SK-N-MC (cell line): ENCODE results near the gene LRRC71.

Experiments used
- DNase-seq: peaks from one replicate; pipeline ENCODE4 v3.0.0-alpha.2; 2011; ENCODE audit warnings: low read depth, low spot score
- H3K27ac ChIP-seq: fragments of 200-600 bp; sonication (generic); 2 replicates; pipeline ENCODE4 v1.5.1; 2016; ENCODE audit warnings: mixed run types
- H3K36me3 ChIP-seq: fragments of 200-600 bp; sonication (generic); 2 replicates; pipeline ENCODE4 v1.6.1; 2017; ENCODE audit warnings: antibody characterized with exemption, low read length, mixed read lengths; ENCODE audit not compliant: insufficient read depth
- H3K4me3 ChIP-seq: fragments of 200-600 bp; sonication (generic); 2 replicates; pipeline ENCODE4 v1.5.1; 2016
- H3K9ac ChIP-seq: fragments of 200-600 bp; sonication (generic); 2 replicates; pipeline ENCODE4 v1.8.0; 2017; ENCODE audit warnings: mixed run types, mixed read lengths; ENCODE audit not compliant: insufficient read length
- H3K9me3 ChIP-seq: fragments of 200-600 bp; sonication (generic); 2 replicates; pipeline ENCODE4 v1.6.1; 2017; ENCODE audit warnings: low read depth, mild to moderate bottlenecking, antibody characterized with exemption, low read length, moderate library complexity, mixed read lengths
- EZH2 ChIP-seq: fragments of 200-600 bp; sonication (generic); IDR thresholded peaks from one replicate; pipeline ENCODE4 v1.6.1; 2017; ENCODE audit warnings: antibody characterized with exemption
- FOXP2 ChIP-seq: optimal IDR thresholded peaks from 2 replicates; pipeline ENCODE3; 2011; ENCODE audit warnings: mild to moderate bottlenecking, moderate library complexity; ENCODE audit not compliant: insufficient read depth; ENCODE audit errors: extremely low read length, control extremely low read depth
- POLR2AphosphoS5 ChIP-seq: IDR thresholded peaks from 2 replicates; pipeline ENCODE4 v1.6.1; 2012; ENCODE audit warnings: mild to moderate bottlenecking, low read depth, low read length, borderline replicate concordance

Gene LRRC71

DNA sequence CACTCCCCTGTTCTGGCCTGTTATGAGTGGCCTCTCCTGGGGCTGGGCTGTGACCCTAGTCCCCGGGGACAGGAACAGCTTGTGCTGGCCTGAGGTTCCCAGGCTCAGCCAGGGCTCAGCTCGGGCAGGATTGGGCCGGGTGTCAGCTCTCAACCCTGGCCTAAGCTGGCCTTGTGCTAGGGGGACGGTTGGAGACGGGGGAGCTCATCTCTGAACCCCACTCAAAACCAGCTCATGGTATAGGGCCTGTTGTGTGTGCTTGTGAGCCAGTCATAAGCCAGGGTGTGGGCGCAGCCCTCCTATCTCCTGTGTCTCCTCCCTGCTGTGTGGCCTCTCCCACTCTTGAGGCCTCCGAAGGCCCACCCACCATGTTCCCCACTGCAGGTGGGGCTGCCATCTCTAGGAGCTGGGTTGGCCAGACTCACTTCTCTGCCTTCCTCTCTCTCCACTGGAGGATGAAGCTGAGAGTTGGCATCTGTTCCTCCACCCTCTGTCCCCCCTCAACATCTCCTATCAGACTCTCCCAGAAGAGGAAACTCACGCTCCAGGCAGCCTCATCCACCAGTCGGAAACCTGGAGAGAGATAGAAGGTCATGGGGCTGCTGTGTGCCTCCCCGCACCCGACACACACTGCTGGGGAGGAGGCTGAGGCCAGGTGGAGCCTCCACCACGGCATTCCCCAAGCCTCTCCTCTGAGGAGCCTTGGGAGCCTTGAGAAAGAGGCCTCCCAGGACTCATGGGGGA lies 25.5 kb upstream of the LRRC71 start:
- H3K36me3 ChIP-seq = no peaks in the 10 kb centered on the region
- no peak for DNase-seq
- H3K27ac ChIP-seq = peak overlapping the region; percentile 69; the same call in 1 of the 2 replicates
- H3K4me3 ChIP-seq = no peak overlapping the region
- TF ChIP-seq POLR2AphosphoS5 (no peak), FOXP2 (no peak)
- H3K9ac ChIP-seq = no peak overlapping the region
- H3K9me3 ChIP-seq = no peaks in the 10 kb centered on the region

GRCh38 chr1:156895455-156895812 lies 25.0 kb upstream of the LRRC71 start:
- Histone ChIP-seq H3K9ac (no peak overlapping the region), H3K9me3 (no peaks in the 10 kb centered on the region), H3K36me3 (no peaks in the 10 kb centered on the region), H3K27ac (peak overlapping the region; percentile 69; the same call in 1 of the 2 replicates), H3K4me3 (no peak overlapping the region)
- DNase-seq = peak; percentile 35
- TF ChIP-seq FOXP2 (no peak), POLR2AphosphoS5 (no peak), EZH2 (no peak)

DNA sequence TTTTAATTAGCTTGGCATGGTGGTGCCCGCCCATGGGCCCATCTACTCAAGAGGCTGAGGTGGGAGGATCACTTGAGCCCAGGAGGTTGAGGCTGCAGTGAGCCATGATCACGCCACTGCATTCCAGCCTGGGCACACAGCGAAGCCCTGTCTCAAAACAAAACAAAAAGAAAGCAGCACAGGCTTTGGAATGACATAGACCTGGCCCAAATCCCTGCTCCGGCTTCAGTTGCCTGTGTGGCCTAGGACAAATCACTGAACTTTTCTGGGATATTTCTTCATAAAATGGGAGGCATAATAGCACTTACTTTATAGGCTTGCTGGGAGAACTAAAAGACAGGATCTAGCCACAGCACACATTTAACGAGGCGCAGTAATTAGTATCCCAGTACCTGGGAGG lies 24.5 kb upstream of the LRRC71 start:
- Histone ChIP-seq H3K4me3 (no peak overlapping the region), H3K9ac (no peak overlapping the region), H3K27ac (no peak overlapping the region), H3K36me3 (no peaks in the 10 kb centered on the region), H3K9me3 (no peaks in the 10 kb centered on the region)
- no peak for TF ChIP-seq EZH2
- TF ChIP-seq FOXP2 = no peak
- no peak for TF ChIP-seq POLR2AphosphoS5
- DNase-seq = no peak

DNA sequence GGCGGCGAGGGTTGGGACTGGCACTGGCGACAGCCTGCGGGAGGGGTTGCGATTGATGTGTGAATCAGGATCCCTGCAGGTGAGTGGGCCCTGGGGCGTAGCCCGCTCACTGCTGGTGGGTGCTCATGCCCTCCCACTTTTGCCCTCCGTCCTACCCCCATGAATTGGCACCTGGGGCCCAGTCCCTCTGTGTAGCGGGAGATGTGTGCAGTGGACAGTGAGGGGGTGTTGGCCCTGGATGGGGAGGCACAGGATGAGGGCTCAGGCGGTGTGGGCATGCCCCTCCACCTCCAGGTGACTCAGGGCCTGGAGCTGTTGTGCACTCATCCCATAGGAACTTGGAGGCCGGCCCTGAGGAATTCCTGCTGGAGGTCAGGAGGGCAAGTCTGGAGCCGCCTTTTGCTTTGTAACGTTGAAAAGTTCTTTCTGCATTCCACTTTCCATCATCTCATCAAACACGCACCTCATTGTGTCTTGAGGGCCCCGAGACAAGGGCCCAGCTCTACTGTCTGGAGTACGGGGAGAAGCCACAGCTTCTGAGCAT lies 23.9 kb upstream of the LRRC71 start:
- Histone ChIP-seq H3K27ac (no peak overlapping the region), H3K4me3 (no peak overlapping the region), H3K9ac (no peak overlapping the region), H3K9me3 (no peaks in the 10 kb centered on the region), H3K36me3 (no peaks in the 10 kb centered on the region)
- DNase-seq = no peak
- no peak for TF ChIP-seq FOXP2
- no peak for TF ChIP-seq POLR2AphosphoS5
- no peak for TF ChIP-seq EZH2

DNA sequence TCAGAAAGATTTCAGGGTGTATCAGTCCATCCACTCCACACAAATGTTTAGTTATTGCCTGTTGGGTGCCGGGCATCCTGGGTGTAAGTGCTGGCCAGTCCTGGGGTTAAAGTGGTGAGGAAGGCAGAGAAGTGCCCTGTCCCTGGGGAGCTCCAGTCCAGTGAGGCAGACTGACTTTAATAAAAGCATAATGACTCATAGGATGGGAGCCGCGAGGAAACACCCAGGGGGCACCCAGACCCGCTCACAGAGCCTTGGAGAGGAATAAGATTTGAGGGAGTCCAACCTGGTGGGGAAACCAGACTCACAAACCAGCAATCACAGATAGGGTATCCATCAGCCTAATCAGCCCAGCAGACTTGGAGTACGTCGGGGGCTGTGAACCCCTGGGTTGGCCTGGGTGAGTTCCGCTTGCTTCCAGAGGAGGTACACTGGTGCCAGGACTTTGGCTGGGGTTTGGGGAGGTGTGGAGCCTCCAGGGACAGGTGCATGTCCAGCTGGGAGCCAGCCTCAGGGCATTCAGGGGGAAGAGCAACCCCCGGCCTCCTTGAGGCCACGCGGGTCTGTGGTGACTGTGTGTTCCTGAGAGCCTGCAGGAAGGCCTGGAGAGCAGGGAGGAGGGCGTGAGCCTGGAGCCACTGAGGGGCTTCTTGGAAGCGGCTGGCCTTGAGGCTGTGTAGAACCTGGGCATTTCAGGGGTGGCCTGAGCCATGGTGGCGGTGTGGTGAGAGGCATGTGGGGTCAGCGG lies 23.2 kb upstream of the LRRC71 start:
- no peak for DNase-seq
- no peak for TF ChIP-seq POLR2AphosphoS5
- Histone ChIP-seq H3K4me3 (no peak overlapping the region), H3K9me3 (no peaks in the 10 kb centered on the region), H3K27ac (no peak overlapping the region), H3K9ac (no peak overlapping the region), H3K36me3 (no peaks in the 10 kb centered on the region)

GRCh38 chr1:156898161-156898566 lies 22.3 kb upstream of the LRRC71 start:
- TF ChIP-seq POLR2AphosphoS5 (no peak), FOXP2 (no peak), EZH2 (no peak)
- no peaks in the 10 kb centered on the region for H3K9me3 ChIP-seq
- no peaks in the 10 kb centered on the region for H3K36me3 ChIP-seq
- no peak overlapping the region for H3K4me3 ChIP-seq
- H3K9ac ChIP-seq = no peak overlapping the region
- H3K27ac ChIP-seq = no peak overlapping the region
- no peak for DNase-seq

- Histone ChIP-seq H3K27ac (no peak overlapping the region), H3K4me3 (no peak overlapping the region), H3K36me3 (no peaks in the 10 kb centered on the region), H3K9ac (no peak overlapping the region), H3K9me3 (no peaks in the 10 kb centered on the region)
- DNase-seq = no peak
- no peak for TF ChIP-seq FOXP2
- TF ChIP-seq EZH2 = no peak
- no peak for TF ChIP-seq POLR2AphosphoS5
These were observed 21.3 kb upstream of the LRRC71 start for GRCh38 chr1:156898971-156899664.
